IMR-90 (cell line): ENCODE measurements around the gene E2F4. TPM values are rescaled to one million over a fixed set of nuclear protein-coding genes. Genes with fewer than 3 reads are reported as not detected.
A peak's percentile ranks its signal among the peaks of the same experiment; 100 is the strongest.

ENCODE experiments used
- ATAC-seq: fragments of 200-7000 bp; cut with Tn5 transposase; 2 replicates; pipeline ENCODE4 v1.9.1; 2020; ENCODE audit warnings: low read depth, mild to moderate bottlenecking, moderate library complexity
- BruUV-seq: library from RNA; stranded (reverse); fragments of 400-500 nt; replicated peaks from 2 replicates; lab custom pipeline; 2021; lab: Mats Ljungman, UMichigan
- CTCF ChIA-PET: fragments of 300-600 bp; formaldehyde crosslinking; extraction: SDS; loops from one replicate; lab custom pipeline; 2021; ENCODE audit warnings: antibody characterized with exemption; lab: Yijun Ruan, JAX
- POLR2A ChIA-PET: fragments of 300-600 bp; sonication (Branson Sonifier 250); formaldehyde crosslinking; loops from one replicate; lab custom pipeline; 2022; ENCODE audit warnings: antibody characterized with exemption; ENCODE audit not compliant: unreplicated experiment; lab: Charles Lee
- DNase-seq: peaks from one replicate; pipeline ENCODE4 v3.0.0; 2013
- H2AFZ ChIP-seq: replicated peaks from 2 replicates; pipeline ENCODE3; 2013; ENCODE audit warnings: low read length, mild to moderate bottlenecking; ENCODE audit not compliant: poor library complexity
- H2AK5ac ChIP-seq: 2 replicates; pipeline ENCODE4 v1.6.1; 2013; ENCODE audit warnings: low read depth, low read length, inconsistent platforms
- H2AK9ac ChIP-seq: replicated peaks from 2 replicates; pipeline ENCODE3; 2013; ENCODE audit warnings: mild to moderate bottlenecking, low read depth, low read length, moderate library complexity; ENCODE audit not compliant: poor library complexity
- H2BK120ac ChIP-seq: 2 replicates; pipeline ENCODE4 v1.6.1; 2013; ENCODE audit warnings: low read depth, low read length, inconsistent platforms
- H2BK15ac ChIP-seq: 3 replicates; pipeline ENCODE4 v1.6.1; 2013; ENCODE audit warnings: low read depth, low read length, inconsistent platforms
- H2BK20ac ChIP-seq: 2 replicates; pipeline ENCODE4 v1.6.1; 2013; ENCODE audit warnings: low read depth, mild to moderate bottlenecking, inconsistent platforms, low read length, moderate library complexity
- H2BK5ac ChIP-seq: 2 replicates; pipeline ENCODE4 v1.6.1; 2013; ENCODE audit warnings: mild to moderate bottlenecking, low read depth, low read length, inconsistent platforms; ENCODE audit not compliant: poor library complexity, severe bottlenecking
- H3K14ac ChIP-seq: replicated peaks from 2 replicates; pipeline ENCODE4 v1.6.1; 2013; ENCODE audit warnings: low read depth, low read length, inconsistent platforms
- H3K18ac ChIP-seq: 2 replicates; pipeline ENCODE4 v1.6.1; 2013; ENCODE audit warnings: low read depth, low read length, control low read depth
- H3K23ac ChIP-seq: 2 replicates; pipeline ENCODE4 v1.6.1; 2013; ENCODE audit warnings: low read depth, low read length, inconsistent platforms
- H3K27ac ChIP-seq: 2 replicates; pipeline ENCODE4 v1.5.1; 2013; ENCODE audit warnings: mild to moderate bottlenecking, control low read depth, low read length; ENCODE audit not compliant: insufficient read depth
- H3K27me3 ChIP-seq: 2 replicates; pipeline ENCODE4 v1.6.1; 2013; ENCODE audit warnings: low read length; ENCODE audit not compliant: control insufficient read depth, insufficient read depth
- H3K36me3 ChIP-seq: 2 replicates; pipeline ENCODE4 v1.6.1; 2013; ENCODE audit warnings: low read length, mixed read lengths; ENCODE audit not compliant: control insufficient read depth, insufficient read depth
- H3K4ac ChIP-seq: 2 replicates; pipeline ENCODE4 v1.6.1; 2013; ENCODE audit warnings: low read depth, low read length, inconsistent platforms
- H3K4me1 ChIP-seq: 2 replicates; pipeline ENCODE4 v1.6.1; 2013; ENCODE audit warnings: low read length, mixed read lengths; ENCODE audit not compliant: control insufficient read depth, insufficient read depth
- H3K4me2 ChIP-seq: 2 replicates; pipeline ENCODE4 v1.6.1; 2013; ENCODE audit warnings: low read depth, mild to moderate bottlenecking, control low read depth, low read length, moderate library complexity
- H3K4me3 ChIP-seq: 2 replicates; pipeline ENCODE4 v1.5.1; 2013; ENCODE audit warnings: low read depth, mild to moderate bottlenecking, control low read depth, low read length, moderate library complexity; ENCODE audit not compliant: insufficient read depth
- H3K56ac ChIP-seq: 2 replicates; pipeline ENCODE4 v1.6.1; 2013; ENCODE audit warnings: low read length, inconsistent platforms; ENCODE audit not compliant: insufficient read depth; ENCODE audit errors: extremely low read depth
- H3K79me1 ChIP-seq, 2 experiments: 2 replicates each; pipeline ENCODE4 v1.6.1; 2013; ENCODE audit warnings: low read length in 2 of 2, inconsistent platforms in 1 of 2, low read depth in 1 of 2
- H3K9ac ChIP-seq: 2 replicates; pipeline ENCODE4 v1.6.1; 2013; ENCODE audit warnings: low read depth, low read length, control low read depth
- H3K9me1 ChIP-seq: 2 replicates; pipeline ENCODE4 v1.6.1; 2013; ENCODE audit warnings: low read length, inconsistent platforms; ENCODE audit not compliant: insufficient read depth
- H3K9me3 ChIP-seq: 2 replicates; pipeline ENCODE4 v1.6.1; 2013; ENCODE audit warnings: low read length; ENCODE audit not compliant: control insufficient read depth, insufficient read depth
- H4K20me1 ChIP-seq: 2 replicates; pipeline ENCODE4 v1.6.1; 2013; ENCODE audit warnings: low read length, inconsistent platforms; ENCODE audit not compliant: insufficient read depth
- H4K5ac ChIP-seq: 2 replicates; pipeline ENCODE4 v1.6.1; 2013; ENCODE audit warnings: mild to moderate bottlenecking, low read depth, low read length, control low read depth
- H4K8ac ChIP-seq, 2 experiments: 2 replicates each; pipeline ENCODE4 v1.6.1; 2013; ENCODE audit warnings: low read depth in 2 of 2, low read length in 2 of 2, control low read depth in 1 of 2, inconsistent platforms in 1 of 2
- H4K91ac ChIP-seq: 2 replicates; pipeline ENCODE4 v1.6.1; 2013; ENCODE audit warnings: low read depth, low read length, inconsistent platforms; ENCODE audit not compliant: insufficient read depth
- BHLHE40 ChIP-seq: fragments of 150-350 bp; IDR thresholded peaks from 2 replicates; pipeline ENCODE4 v1.6.1; 2016; ENCODE audit warnings: mild to moderate bottlenecking, low read depth, low read length
- CEBPB ChIP-seq: IDR thresholded peaks from 2 replicates; pipeline ENCODE4 v1.6.1; 2012; ENCODE audit warnings: low read depth, low read length, improper control_type of control experiment
- MXI1 ChIP-seq: IDR thresholded peaks from 2 replicates; pipeline ENCODE4 v1.6.1; 2012; ENCODE audit warnings: low read depth, mild to moderate bottlenecking, low read length, moderate library complexity, borderline replicate concordance
- NFE2L2 ChIP-seq: fragments of 150-350 bp; IDR thresholded peaks from 2 replicates; pipeline ENCODE4 v1.6.1; 2016; ENCODE audit warnings: low read depth, mild to moderate bottlenecking, low read length
- SMC3 ChIP-seq: fragments of 150-350 bp; IDR thresholded peaks from 2 replicates; pipeline ENCODE4 v1.6.1; 2016; ENCODE audit warnings: low read depth, mild to moderate bottlenecking, antibody characterized with exemption, low read length, moderate library complexity
- WGBS, 2 experiments: methylation state at CpG; one replicate each; pipeline versions ENCODE4 v1.1.5 to v1.1.7; 2013; ENCODE audit warnings: missing lambda C conversion rate in 2 of 2; ENCODE audit not compliant: insufficient read length in 1 of 2; ENCODE audit errors: extremely low coverage in 2 of 2; 5-methylcytosine and 5-hydroxymethylcytosine counted together
- dilution Hi-C: fragments of 300-500 bp; cut with HindIII; formaldehyde crosslinking; loops from one replicate; pipeline ENCODE4 v1.14.3; 2018; ENCODE audit warnings: low sequenced_read_pairs; ENCODE audit not compliant: unreplicated experiment
- in situ Hi-C: fragments of 300-500 bp; cut with MboI; formaldehyde crosslinking; loops from 3 replicates; pipeline ENCODE4 v1.14.3; 2019; ENCODE audit warnings: low sequenced_read_pairs, inconsistent platforms, mixed read lengths
- intact Hi-C: fragments of 100-400 bp; cut with micrococcal nuclease; formaldehyde crosslinking; loops from 2 replicates; pipeline ENCODE4 v1.10.0; 2022
- polyA plus RNA-seq, 3 experiments: library from polyadenylated mRNA; depleted of rRNA; stranded (reverse); fragments of >200 nt; gene quantifications; 2 replicates each; pipeline ENCODE4 v1.2.3, GENCODE V29; 2012; ENCODE audit warnings: low replicate concordance in 1 of 3
- total RNA-seq: library from RNA; depleted of rRNA; stranded (reverse); fragments of >200 nt; gene quantifications from 2 replicates; pipeline ENCODE4 v1.2.3, GENCODE V29; 2012
- TF ChIP-seq, protein P1 (sequence below): fragments of 150-350 bp; IDR thresholded peaks from 2 replicates; pipeline ENCODE4 v1.6.1; 2016; ENCODE audit warnings: low read depth, mild to moderate bottlenecking, low read length, moderate library complexity, borderline replicate concordance
- TF ChIP-seq, protein P2 (sequence below): fragments of 150-350 bp; IDR thresholded peaks from 2 replicates; pipeline ENCODE4 v1.6.1; 2017; ENCODE audit warnings: mild to moderate bottlenecking, antibody characterized with exemption, low read length, low read depth

Gene E2F4
- total and polyA plus RNA-seq, 2 of the 4 experiments (the other 2 are of a cell fraction) = 63.4 to 103 TPM

DNA sequence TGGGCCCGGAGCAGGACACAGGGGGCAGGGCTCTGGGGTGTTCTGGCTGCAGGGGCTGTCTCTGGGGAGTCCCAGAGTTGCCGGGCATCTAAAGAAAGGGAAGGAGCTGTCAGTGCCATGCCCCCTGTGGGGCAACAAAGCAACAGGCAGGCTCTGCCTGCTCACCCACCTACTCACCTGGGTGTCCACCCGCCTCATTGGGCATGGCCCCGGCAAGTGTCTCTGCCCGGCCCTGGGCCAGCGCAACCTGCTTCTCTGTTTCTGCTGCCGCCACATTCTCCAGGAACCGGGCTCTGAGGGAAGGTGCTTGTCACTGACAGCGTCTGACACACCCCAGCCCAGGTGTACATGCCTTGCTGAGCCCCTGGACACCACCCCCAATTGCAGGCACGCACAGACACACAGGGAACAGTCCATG is 42.2 kb downstream of the E2F4 start:
- H4K20me1 ChIP-seq = no peaks in the 10 kb centered on the region
- no peak overlapping the region for H2AFZ ChIP-seq
- no peak overlapping the region for H3K14ac ChIP-seq
- peaks cover 11 to 62% of the 10 kb centered on the region in 2 experiments; a peak in 3 of 4 replicates for H3K79me1 ChIP-seq
- H4K5ac ChIP-seq = no peak overlapping the region
- H4K8ac ChIP-seq = no peak overlapping the region
- ATAC-seq = no peak
- no peak overlapping the region for H2BK120ac ChIP-seq
- no peaks in the 10 kb centered on the region for H3K4me1 ChIP-seq
- no peak overlapping the region for H3K4me3 ChIP-seq
- no peaks in the 10 kb centered on the region for H3K9me1 ChIP-seq
- no peak overlapping the region for H3K23ac ChIP-seq
- intact Hi-C loops (no loop called here), in situ Hi-C loops (no loop called here), dilution Hi-C loops (no loop called here)
- CTCF ChIA-PET = no interaction called here
- no peak overlapping the region for H3K9ac ChIP-seq
- H3K27ac ChIP-seq = no peak overlapping the region
- H3K4ac ChIP-seq = no peak overlapping the region
- WGBS, 2 experiments = 100% methylated on average over 2 of the region's 10 CpGs; no CpG with 5 or more reads in 1 of the 2 experiments
- H2BK15ac ChIP-seq = no peak overlapping the region
- BruUV-seq = no TSS peak
- no peaks in the 10 kb centered on the region for H3K9me3 ChIP-seq
- H2BK5ac ChIP-seq = no peak overlapping the region
- H3K4me2 ChIP-seq = no peak overlapping the region
- H2AK5ac ChIP-seq = no peak overlapping the region
- H2AK9ac ChIP-seq = peak overlapping the region; percentile 65
- no peak overlapping the region for H4K91ac ChIP-seq
- no peak for TF ChIP-seq MXI1
- TF ChIP-seq, protein P1, sequence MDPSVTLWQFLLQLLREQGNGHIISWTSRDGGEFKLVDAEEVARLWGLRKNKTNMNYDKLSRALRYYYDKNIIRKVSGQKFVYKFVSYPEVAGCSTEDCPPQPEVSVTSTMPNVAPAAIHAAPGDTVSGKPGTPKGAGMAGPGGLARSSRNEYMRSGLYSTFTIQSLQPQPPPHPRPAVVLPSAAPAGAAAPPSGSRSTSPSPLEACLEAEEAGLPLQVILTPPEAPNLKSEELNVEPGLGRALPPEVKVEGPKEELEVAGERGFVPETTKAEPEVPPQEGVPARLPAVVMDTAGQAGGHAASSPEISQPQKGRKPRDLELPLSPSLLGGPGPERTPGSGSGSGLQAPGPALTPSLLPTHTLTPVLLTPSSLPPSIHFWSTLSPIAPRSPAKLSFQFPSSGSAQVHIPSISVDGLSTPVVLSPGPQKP = no peak
- no peak for TF ChIP-seq CEBPB
- TF ChIP-seq, protein P2, sequence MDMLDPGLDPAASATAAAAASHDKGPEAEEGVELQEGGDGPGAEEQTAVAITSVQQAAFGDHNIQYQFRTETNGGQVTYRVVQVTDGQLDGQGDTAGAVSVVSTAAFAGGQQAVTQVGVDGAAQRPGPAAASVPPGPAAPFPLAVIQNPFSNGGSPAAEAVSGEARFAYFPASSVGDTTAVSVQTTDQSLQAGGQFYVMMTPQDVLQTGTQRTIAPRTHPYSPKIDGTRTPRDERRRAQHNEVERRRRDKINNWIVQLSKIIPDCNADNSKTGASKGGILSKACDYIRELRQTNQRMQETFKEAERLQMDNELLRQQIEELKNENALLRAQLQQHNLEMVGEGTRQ = no peak
- TF ChIP-seq BHLHE40 = no peak
- no peak for TF ChIP-seq SMC3
- TF ChIP-seq NFE2L2 = no peak
- H3K27me3 ChIP-seq = no peaks in the 10 kb centered on the region
- POLR2A ChIA-PET = no interaction called here
- no peak overlapping the region for H3K56ac ChIP-seq
- no peak overlapping the region for H3K18ac ChIP-seq
- peaks cover 81% of the 10 kb centered on the region for H3K36me3 ChIP-seq
- no peak for DNase-seq
- no peak overlapping the region for H2BK20ac ChIP-seq
